ENCODE measurements around the gene CENPN. TPM values are rescaled to one million over a fixed set of nuclear protein-coding genes. Genes with fewer than 3 reads are reported as not detected.

CENPN gene
- total RNA-seq, 1 experiment from 2014 or later, result 63.1 TPM

GRCh38 chr16:80993834-80994233, 13.2 kb upstream of the CENPN start:
- no peak for ATAC-seq
- TF ChIP-seq EZH2phosphoT487 (IDR thresholded peaks at IDR 0.05; ENCODE audit: borderline replicate concordance, low read length) (no peak), CTCF (conservative IDR thresholded peaks at IDR 0.05; ENCODE audit: low read depth, low read length) (no peak), EZH2 (IDR thresholded peaks at IDR 0.05; ENCODE audit: low read length, unreplicated experiment) (no peak)
- Histone ChIP-seq H3K9me3 (ENCODE audit: low read length) (no peaks in the 10 kb centered on the region), H4K20me1 (ENCODE audit: low read length) (no peaks in the 10 kb centered on the region), H3K9me2 (replicated peaks; ENCODE audit: low read length) (no peaks in the 10 kb centered on the region), H3K36me3 (ENCODE audit: low read depth, low read length) (peaks cover 5% of the 10 kb centered on the region; the same call in 1 of the 2 replicates), H3K4me2 (ENCODE audit: low read length) (no peak overlapping the region), H3K27ac (ENCODE audit: low read length) (no peak overlapping the region), H3K79me2 (ENCODE audit: low read length) (peaks cover 83% of the 10 kb centered on the region), H3K27me3 (ENCODE audit: low read length) (no peaks in the 10 kb centered on the region), H3K4me1 (ENCODE audit: insufficient read depth, low read length) (peaks cover 8% of the 10 kb centered on the region), H3F3A (ENCODE audit: low read length, unreplicated experiment) (no peaks in the 10 kb centered on the region), H3K9ac (ENCODE audit: low read length) (no peak overlapping the region), H2AFZ (ENCODE audit: low read length) (no peak overlapping the region), H3K4me3 (ENCODE audit: low read length) (no peak overlapping the region)
- intact Hi-C loops (cut with micrococcal nuclease), result no loop called here
- DNase-seq, result no peak
- BruUV-seq (replicated peaks), result no TSS peak
- ChIA-PET CTCF (no interaction called here), POLR2A (ENCODE audit: unreplicated experiment) (no interaction called here)

GRCh38 chr16:80994451-80994850, 12.6 kb upstream of the CENPN start:
- DNase-seq, result peak; percentile 25
- no peaks in the 10 kb centered on the region for H3K9me3 ChIP-seq (ENCODE audit: low read length)
- no peaks in the 10 kb centered on the region for H3K27me3 ChIP-seq (ENCODE audit: low read length)
- peak; percentile 63 for ATAC-seq
- ChIA-PET POLR2A (ENCODE audit: unreplicated experiment) (no interaction called here), CTCF (no interaction called here)
- H3K36me3 ChIP-seq (ENCODE audit: low read depth, low read length), result peaks cover 5% of the 10 kb centered on the region; the same call in 1 of the 2 replicates
- no peaks in the 10 kb centered on the region for H4K20me1 ChIP-seq (ENCODE audit: low read length)
- H3K27ac ChIP-seq (ENCODE audit: low read length), result no peak overlapping the region
- peaks cover 8% of the 10 kb centered on the region for H3K4me1 ChIP-seq (ENCODE audit: insufficient read depth, low read length)
- H3K79me2 ChIP-seq (ENCODE audit: low read length), result peaks cover 83% of the 10 kb centered on the region
- no TSS peak for BruUV-seq (replicated peaks)
- H3F3A ChIP-seq (ENCODE audit: low read length, unreplicated experiment), result no peaks in the 10 kb centered on the region
- H2AFZ ChIP-seq (ENCODE audit: low read length), result no peak overlapping the region
- H3K9me2 ChIP-seq (replicated peaks; ENCODE audit: low read length), result no peaks in the 10 kb centered on the region
- H3K4me2 ChIP-seq (ENCODE audit: low read length), result no peak overlapping the region
- no peak overlapping the region for H3K9ac ChIP-seq (ENCODE audit: low read length)
- H3K4me3 ChIP-seq (ENCODE audit: low read length), result no peak overlapping the region
- intact Hi-C loops (cut with micrococcal nuclease), result no loop called here
- no peak for TF ChIP-seq EZH2phosphoT487 (IDR thresholded peaks at IDR 0.05; ENCODE audit: borderline replicate concordance, low read length)
- TF ChIP-seq CTCF (conservative IDR thresholded peaks at IDR 0.05; ENCODE audit: low read depth, low read length), result no peak
- no peak for TF ChIP-seq EZH2 (IDR thresholded peaks at IDR 0.05; ENCODE audit: low read length, unreplicated experiment)

DNA sequence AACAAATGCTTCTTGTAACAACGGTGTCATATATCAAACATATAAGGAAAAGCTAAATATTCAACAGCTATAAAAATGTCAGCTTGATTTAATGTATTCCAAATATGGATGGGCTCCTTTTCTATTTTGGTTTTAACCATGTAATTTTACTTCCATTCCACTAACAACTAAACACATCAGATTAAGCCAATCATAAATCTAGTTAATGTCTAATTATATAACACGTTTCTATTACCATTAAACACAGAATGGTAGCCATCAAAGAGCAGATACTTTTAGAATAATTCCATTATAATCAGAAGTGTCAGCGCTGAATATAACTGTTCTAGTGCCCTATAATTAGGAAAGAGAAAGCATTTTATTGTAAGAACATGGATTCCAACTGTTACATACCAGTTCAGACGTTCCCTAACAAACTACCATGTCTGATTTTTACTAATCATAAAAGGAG, 10.3 kb upstream of the CENPN start:
- intact Hi-C loops (cut with micrococcal nuclease), result no loop called here
- no peaks in the 10 kb centered on the region for H3K9me2 ChIP-seq (replicated peaks; ENCODE audit: low read length)
- no peak overlapping the region for H3K4me2 ChIP-seq (ENCODE audit: low read length)
- no peak overlapping the region for H3K9ac ChIP-seq (ENCODE audit: low read length)
- no peak overlapping the region for H2AFZ ChIP-seq (ENCODE audit: low read length)
- BruUV-seq (replicated peaks), result no TSS peak
- H4K20me1 ChIP-seq (ENCODE audit: low read length), result no peaks in the 10 kb centered on the region
- H3K4me1 ChIP-seq (ENCODE audit: insufficient read depth, low read length), result peaks cover 8% of the 10 kb centered on the region; the same call in 1 of the 2 replicates
- no peaks in the 10 kb centered on the region for H3K27me3 ChIP-seq (ENCODE audit: low read length)
- no peaks in the 10 kb centered on the region for H3F3A ChIP-seq (ENCODE audit: low read length, unreplicated experiment)
- no peak; the same call in 1 of the 2 replicates for ATAC-seq
- CTCF ChIA-PET, result no interaction called here
- POLR2A ChIA-PET (ENCODE audit: unreplicated experiment), result no interaction called here
- H3K36me3 ChIP-seq (ENCODE audit: low read depth, low read length), result peaks cover 2% of the 10 kb centered on the region; the same call in 1 of the 2 replicates
- H3K79me2 ChIP-seq (ENCODE audit: low read length), result peaks cover 93% of the 10 kb centered on the region
- no peaks in the 10 kb centered on the region for H3K9me3 ChIP-seq (ENCODE audit: low read length)
- TF ChIP-seq EZH2 (IDR thresholded peaks at IDR 0.05; ENCODE audit: low read length, unreplicated experiment) (no peak), EZH2phosphoT487 (IDR thresholded peaks at IDR 0.05; ENCODE audit: borderline replicate concordance, low read length) (no peak), CTCF (conservative IDR thresholded peaks at IDR 0.05; ENCODE audit: low read depth, low read length) (no peak)
- DNase-seq, result no peak
- no peak overlapping the region for H3K27ac ChIP-seq (ENCODE audit: low read length)
- H3K4me3 ChIP-seq (ENCODE audit: low read length), result no peak overlapping the region
